Right lobe of liver (tissue), 4 donors: ENCODE data around the gene EHBP1L1.

ENCODE experiments used
- POLR2A ChIP-seq: fragments of 450-650 bp; IDR thresholded peaks from one replicate; pipeline ENCODE4 v1.6.1; 2017; ENCODE audit warnings: antibody characterized with exemption, mild to moderate bottlenecking
- TF ChIP-seq, protein P1 (sequence below), 4 donors: fragments of 200-600 bp in 3 of 4; fragments of 450-650 bp in 1 of 4; IDR thresholded peaks; one replicate each; pipeline versions ENCODE4 v1.5.1 to v1.8.0; 2016 to 2022; ENCODE audit warnings: antibody characterized with exemption in 4 of 4, mild to moderate bottlenecking in 2 of 4
- donor health status: DM: no; HTN: no; CAD: no.
- donor health status: DM: no; HTN: no; CAD: no.
- donor health status: DM: no; HTN: yes; CAD: no.

DNA sequence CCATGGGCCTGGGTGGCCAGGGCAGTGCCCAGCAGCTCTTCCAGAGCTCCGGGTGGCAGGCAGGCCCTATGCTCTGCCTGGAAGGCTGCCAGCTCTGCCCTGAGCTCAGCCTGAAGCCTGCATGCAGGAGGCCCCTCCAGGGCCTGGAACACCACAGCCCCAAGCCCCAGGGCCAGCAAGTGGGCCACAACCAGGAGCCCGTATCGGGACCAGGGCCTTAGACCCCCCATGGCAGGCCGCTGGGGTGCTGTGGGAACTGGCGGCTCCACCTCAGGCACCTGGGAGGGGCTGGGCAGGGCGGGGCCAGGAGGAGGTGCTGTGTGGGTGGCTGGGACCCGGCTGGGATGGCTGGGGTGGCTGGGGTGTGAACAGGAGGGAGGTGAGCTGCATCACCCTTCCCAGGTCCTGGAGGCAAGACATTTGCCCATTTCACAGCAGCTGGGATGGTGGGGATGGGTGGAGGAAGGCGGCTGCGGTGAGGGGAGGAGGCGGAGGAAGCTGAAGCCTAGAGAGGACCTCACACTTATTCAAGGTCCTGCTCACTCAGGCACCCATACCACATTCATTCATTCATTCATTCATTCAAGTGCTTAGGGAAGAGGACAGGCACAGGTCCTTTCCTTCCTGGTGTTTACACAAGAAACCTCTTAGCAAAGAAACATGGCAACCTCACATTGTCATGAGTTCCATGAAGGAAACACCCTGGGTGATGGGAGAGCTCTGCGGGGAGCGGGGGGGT, 19.9 kb downstream of the EHBP1L1 start, which contains the start of gene KCNK7:
- TF ChIP-seq, protein P1, sequence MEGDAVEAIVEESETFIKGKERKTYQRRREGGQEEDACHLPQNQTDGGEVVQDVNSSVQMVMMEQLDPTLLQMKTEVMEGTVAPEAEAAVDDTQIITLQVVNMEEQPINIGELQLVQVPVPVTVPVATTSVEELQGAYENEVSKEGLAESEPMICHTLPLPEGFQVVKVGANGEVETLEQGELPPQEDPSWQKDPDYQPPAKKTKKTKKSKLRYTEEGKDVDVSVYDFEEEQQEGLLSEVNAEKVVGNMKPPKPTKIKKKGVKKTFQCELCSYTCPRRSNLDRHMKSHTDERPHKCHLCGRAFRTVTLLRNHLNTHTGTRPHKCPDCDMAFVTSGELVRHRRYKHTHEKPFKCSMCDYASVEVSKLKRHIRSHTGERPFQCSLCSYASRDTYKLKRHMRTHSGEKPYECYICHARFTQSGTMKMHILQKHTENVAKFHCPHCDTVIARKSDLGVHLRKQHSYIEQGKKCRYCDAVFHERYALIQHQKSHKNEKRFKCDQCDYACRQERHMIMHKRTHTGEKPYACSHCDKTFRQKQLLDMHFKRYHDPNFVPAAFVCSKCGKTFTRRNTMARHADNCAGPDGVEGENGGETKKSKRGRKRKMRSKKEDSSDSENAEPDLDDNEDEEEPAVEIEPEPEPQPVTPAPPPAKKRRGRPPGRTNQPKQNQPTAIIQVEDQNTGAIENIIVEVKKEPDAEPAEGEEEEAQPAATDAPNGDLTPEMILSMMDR (IDR thresholded peaks at IDR 0.05), result no peak
- no peak for TF ChIP-seq POLR2A
